ENCODE measurements around the gene CEACAM6.
"Not testable (repeated sequence)": the region's sequence is repeated elsewhere in the genome, so short reads cannot be mapped to it uniquely, and the experiment has no call there.

Gene CEACAM6

GRCh38 chr19:41748012-41748411 is 7.3 kb upstream of the CEACAM6 start:
- no peak for DNase-seq (ENCODE audit: low spot score)

DNA sequence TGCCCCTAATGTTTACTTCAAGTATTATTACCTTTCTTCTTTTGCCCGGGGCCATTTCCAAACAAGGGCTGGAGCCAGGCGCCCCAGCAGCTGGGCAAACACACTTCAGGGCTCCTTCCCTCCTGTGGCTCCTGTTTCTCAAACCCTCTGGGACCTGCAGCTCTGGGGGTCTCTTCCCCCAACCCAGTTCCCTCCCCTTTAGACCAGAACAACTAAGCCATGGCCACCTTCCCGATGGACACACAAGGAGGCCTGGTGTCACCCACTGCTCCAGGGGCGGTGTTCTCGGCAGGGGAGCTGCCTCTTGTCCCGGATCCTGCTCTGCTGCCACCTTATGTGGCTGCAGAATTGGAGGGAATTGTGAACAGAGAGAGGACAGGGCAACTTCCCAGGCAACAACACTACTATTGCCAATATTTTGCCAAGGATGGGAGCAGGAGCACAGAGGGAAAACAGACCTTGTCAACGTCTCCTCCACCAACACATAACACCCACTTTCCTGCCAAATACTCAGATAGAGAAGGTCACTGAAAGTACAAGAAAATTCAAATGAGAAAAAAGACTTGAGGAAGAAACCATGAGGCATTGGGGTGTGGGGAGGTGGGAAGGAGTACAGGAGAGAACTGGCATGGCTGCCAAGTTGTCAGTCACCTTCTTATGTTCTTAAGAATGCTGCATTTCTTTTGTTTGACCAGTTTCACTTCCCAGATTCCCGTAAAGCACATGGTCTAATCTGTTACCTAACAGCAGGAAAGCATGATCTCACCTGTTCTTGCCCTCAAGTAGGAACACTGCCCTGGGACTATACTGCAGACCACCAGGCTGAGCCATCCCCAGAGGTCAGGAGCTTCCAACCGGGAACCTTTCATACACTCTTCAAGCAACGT is 4.8 kb upstream of the CEACAM6 start:
- not testable (repeated sequence) for DNase-seq (ENCODE audit: low spot score)

DNA sequence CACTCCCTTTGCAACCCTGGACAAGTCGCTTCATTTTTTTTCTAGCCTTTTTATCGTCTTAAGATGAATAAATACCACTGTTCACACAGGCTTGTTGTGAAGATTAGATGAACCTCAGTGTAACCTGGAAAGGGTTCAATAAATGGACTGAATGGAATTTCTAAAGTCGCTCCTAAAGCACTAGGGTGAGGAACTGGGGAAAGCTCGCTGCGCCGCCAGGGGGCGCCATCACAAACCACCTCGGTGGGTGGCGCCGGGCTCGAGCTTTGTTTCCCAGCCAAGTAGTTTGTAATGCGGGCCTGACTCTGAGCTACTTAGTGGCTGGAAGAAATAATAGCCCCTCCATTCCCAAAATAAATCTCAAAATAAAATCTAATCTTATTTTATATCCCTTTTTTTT is 2.2 kb upstream of the CEACAM6 start:
- DNase-seq (ENCODE audit: low spot score), result peak; percentile 15

- DNase-seq (ENCODE audit: low spot score), result peak; percentile 36
Observed at GRCh38 chr19:41753936-41754529, 1.3 kb upstream of the CEACAM6 start.

- peak; percentile 2 for DNase-seq (ENCODE audit: low spot score)
Observed at GRCh38 chr19:41758846-41759245, 3.5 kb downstream of the CEACAM6 start.

GRCh38 chr19:41767115-41767514 is 11.8 kb downstream of the CEACAM6 start:
- DNase-seq (ENCODE audit: low spot score), result no peak

DNA sequence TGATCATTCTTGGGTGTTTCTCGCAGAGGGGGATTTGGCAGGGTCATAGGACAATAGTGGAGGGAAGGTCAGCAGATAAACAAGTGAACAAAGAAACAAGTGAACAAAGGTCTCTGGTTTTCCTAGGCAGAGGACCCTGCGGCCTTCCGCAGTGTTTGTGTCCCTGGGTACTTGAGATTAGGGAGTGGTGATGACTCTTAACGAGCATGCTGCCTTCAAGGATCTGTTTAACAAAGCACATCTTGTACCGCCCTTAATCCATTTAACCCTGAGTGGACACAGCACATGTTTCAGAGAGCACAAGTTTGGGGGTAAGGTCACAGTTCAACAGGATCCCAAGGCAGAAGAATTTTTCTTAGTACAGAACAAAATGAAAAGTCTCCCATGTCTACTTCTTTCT is 12.8 kb downstream of the CEACAM6 start:
- DNase-seq (ENCODE audit: low spot score), result not testable (repeated sequence)

- no peak for DNase-seq (ENCODE audit: low spot score)
Observed at GRCh38 chr19:41769608-41770007, 14.3 kb downstream of the CEACAM6 start.

DNA sequence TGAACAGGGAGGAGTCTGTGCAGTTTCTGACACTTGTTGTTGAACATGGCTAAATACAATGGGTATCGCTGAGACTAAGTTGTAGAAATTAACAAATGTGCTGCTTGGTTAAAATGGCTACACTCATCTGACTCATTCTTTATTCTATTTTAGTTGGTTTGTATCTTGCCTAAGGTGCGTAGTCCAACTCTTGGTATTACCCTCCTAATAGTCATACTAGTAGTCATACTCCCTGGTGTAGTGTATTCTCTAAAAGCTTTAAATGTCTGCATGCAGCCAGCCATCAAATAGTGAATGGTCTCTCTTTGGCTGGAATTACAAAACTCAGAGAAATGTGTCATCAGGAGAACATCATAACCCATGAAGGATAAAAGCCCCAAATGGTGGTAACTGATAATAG is 16.1 kb downstream of the CEACAM6 start:
- no peak for DNase-seq (ENCODE audit: low spot score)

GRCh38 chr19:41774515-41774980 is 19.2 kb downstream of the CEACAM6 start:
- DNase-seq (ENCODE audit: low spot score), result no peak

DNA sequence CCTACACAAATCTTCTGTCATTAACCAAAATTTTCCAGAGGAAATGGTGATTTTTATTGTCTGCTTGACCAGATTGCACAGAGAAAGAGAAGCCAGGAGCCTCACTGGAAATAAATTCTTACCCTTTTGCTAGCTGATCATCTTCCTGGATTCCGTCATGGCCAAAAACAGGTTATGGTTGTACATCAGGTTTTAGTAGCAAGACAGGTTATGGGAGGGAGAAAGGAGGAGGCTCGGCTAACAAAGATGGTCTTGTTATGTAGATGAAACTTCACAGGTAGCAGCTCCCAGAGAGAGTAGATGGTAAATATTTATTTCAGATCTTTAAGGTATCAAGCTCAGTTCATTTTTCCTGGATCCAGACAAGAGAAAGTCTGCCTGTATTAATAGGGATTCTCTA is 21.4 kb downstream of the CEACAM6 start:
- no peak for DNase-seq (ENCODE audit: low spot score)

DNA sequence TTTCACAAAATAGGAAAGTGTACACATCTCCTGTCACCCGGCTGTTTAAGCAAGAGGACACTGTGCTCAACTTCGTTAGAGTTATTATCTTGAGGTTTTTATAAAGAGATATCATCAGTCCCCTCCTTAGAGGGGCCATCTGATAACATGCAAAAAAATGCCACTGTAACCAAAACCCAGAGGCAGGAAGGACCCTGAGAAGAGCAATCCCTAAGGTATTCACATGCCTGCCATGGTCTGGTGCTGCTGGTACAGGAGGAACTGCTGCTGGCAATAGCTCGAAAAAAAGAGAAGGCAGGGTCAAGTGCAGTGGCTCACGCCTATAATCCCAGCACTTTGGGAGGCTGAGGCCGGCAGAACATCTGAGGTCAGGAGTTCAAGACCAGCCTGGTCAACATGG is 28.3 kb downstream of the CEACAM6 start:
- DNase-seq (ENCODE audit: low spot score), result no peak

DNA sequence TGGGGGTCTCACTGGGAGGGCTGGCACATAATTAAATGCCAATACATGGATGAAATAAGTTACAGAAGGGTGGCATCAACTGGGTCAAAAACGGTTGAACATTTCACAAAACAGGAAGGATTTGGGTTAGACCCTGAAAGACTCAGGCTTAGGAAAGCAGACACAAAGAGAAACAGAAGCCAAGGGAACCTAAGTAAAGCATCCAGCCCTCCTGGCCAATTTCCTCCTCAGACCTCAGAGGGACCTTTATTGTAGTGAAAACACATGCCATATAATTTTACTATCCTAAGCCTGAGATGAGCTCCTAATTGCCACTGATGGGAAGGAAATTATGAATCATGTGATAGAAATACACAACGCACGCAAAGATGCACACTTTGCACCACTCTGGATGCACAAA is 29.0 kb downstream of the CEACAM6 start:
- DNase-seq (ENCODE audit: low spot score), result no peak

DNA sequence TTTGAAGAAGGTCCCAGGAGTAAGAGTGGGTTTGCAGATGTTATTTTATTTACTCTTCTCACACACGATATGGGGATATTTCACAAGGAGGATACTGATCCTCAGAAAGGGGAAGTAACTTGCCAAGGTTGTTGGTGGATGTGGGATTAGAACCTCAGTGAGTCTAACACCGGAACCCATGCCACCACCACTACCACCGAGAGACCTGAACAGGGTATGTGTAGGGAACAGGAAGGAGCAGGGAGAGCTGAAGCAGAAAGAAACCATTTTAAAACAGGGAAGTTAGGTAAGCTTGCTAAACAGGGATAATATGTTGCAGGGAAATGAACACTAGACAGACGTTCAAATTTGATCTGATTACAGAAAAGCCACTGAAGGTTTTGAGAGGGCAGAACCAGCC is 29.4 kb downstream of the CEACAM6 start:
- DNase-seq (ENCODE audit: low spot score), result no peak

DNA sequence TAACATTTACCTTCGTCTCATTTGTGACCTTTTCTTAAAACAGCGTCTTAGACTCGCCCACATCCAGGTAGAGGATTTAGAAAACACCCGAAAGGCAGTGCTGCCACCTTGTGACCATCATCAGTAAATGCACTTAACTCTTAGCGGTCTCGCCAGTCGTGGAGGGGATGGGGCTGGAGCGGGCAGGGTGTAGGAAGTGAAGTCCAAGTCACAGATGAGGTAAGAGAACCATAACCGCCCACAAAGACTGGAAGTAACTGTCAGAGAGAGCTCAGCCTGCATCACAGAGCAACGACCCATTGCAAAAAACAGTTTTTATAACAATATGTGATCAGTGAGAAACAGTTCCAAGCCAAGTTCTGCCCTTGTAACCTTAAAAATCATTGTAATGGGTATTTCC is 30.3 kb downstream of the CEACAM6 start:
- DNase-seq (ENCODE audit: low spot score), result peak; percentile 69

GRCh38 chr19:41787055-41787454 is 31.7 kb downstream of the CEACAM6 start:
- DNase-seq (ENCODE audit: low spot score), result no peak

- not testable (repeated sequence) for DNase-seq (ENCODE audit: low spot score)
Observed at GRCh38 chr19:41788518-41788917, 33.2 kb downstream of the CEACAM6 start.

GRCh38 chr19:41789053-41789452 is 33.7 kb downstream of the CEACAM6 start:
- DNase-seq (ENCODE audit: low spot score), result not testable (repeated sequence)

DNA sequence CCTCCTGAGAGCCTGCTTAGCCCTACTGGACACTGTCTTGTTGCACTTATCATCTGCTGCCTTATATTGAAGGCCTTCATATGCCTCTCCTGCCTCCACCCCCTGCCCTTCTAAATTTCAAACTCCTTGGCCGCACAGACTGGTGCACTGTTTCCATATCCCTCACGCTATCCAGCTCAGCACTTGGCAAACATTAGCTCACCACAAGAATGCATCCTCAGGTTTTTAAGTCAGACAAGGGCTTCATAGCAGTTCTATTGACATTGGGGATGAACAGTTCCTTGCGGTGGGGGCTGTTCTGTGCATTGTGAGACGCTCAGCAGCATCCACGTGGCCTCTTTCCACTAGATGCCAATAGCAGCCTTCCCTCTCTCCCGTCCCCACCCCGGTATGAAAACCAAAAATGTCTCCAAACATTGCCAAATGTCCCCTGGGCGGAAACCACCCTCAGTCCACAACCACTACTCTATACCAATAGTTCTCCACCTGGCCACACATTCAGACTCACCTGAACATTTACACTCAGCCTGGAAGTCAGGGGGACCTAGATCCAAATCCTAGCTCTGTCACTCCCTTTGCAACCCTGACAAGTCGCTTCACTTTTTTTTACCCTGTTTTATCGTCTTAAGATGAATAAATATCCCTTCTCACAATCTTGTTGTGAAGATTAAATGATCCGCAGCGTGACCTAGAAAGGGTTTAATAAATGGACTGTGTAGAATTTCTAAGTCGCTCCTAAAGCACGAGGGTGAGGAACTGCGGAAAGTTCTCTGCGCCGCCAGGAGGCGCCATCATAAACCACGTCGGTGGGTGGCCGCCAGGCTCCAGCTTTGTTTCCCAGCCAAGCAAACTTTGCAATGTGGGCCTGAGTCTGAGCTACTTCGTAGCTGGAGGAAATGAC is 37.4 kb downstream of the CEACAM6 start:
- peak; percentile 37 for DNase-seq (ENCODE audit: low spot score)

DNA sequence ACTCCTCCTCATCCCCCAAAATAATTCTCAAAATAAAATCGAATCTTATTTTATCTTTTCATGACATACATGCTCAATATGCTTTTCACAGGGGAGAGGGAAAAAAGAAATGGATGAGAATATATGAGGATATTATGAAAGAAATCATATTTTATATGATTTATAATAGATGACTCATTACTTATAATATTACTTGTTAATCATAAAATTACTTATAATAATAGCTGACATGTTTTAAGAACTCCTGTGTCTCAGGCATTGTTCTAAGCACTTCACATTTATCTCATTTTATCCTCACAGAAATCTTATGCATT is 38.0 kb downstream of the CEACAM6 start:
- no peak for DNase-seq (ENCODE audit: low spot score)

- peak; percentile 26 for DNase-seq (ENCODE audit: low spot score)
Observed at GRCh38 chr19:41795031-41795461, 39.7 kb downstream of the CEACAM6 start.

- DNase-seq (ENCODE audit: low spot score), result no peak
Observed at GRCh38 chr19:41796362-41796761, 41.0 kb downstream of the CEACAM6 start, which contains the start of gene CEACAM3. TSS of gene CEACAM3 (plus strand) at chr19:41796587. CDS start at chr19:41796678, 91 bp downstream.

Data from cerebellar cortex (tissue), 1 donor.